ENCODE results near the gene KMT5B.

GRCh38 chr11:68226421-68226820 lies 13.3 kb upstream of the KMT5B start:
- no peak for TF ChIP-seq CTCF (IDR thresholded peaks at IDR 0.05)
- no peak for TF ChIP-seq ZFX (IDR thresholded peaks at IDR 0.05; ENCODE audit: borderline replicate concordance)

Measured in 22Rv1 (cell line).